ENCODE data around the gene CLDN18.

The CLDN18 gene

DNA sequence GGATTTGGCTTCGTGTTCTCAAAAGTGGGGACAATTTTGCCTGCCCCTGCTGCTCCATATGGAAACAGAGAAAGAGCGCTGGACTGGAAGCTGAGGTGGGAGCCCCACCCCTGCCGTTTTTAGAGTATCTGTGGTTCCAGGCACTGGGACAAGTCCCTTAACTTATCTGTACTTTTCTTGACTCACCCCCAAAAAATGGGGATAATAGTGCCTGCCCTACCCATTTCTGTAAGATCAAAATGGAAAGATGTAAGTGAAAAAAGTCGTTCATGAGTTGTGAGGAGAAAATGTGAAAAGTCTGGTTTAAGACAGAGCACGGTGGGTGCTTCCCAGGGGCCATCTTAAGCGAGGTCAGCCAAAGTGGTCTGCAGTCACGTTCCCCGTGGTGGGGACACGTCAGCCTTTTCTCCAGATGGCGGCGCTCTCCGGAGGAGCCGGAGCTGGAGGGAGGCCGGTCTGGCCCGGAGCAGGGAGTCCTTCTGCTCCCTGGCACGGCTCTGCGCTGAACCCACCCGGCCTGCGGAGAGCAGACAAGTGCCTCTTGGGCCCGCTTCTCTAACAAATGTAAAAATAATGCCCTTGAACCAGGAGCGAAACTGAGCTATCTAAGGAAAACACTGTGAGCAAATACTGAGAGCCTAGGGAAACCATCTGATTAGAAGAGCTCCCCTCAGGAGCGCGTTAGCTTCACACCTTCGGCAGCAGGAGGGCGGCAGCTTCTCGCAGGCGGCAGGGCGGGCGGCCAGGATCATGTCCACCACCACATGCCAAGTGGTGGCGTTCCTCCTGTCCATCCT is at the start of gene CLDN18:
Gene CLDN18, plus strand, starts transcription at position 690 of the 797 bp plus-strand sequence. Its CDS starts 61 bp downstream, at position 751.
- H3K27ac Mint-ChIP-seq (ENCODE audit: low read depth), result no peak within 1 kb of the TSS
- H3K4me3 Mint-ChIP-seq, result no peak within 1 kb of the TSS
- no peak for ATAC-seq (replicated peaks; ENCODE audit: extremely low read depth, poor library complexity, severe bottlenecking)
- peaks cover 11% of the 10 kb centered on the region for H3K27me3 Mint-ChIP-seq
- no peaks in the 10 kb centered on the region for H3K36me3 Mint-ChIP-seq (ENCODE audit: insufficient read depth)
- H3K4me1 Mint-ChIP-seq, result no peaks in the 10 kb centered on the region
- no peak for DNase-seq (ENCODE audit: low spot score in 2 of 2)
- no peaks in the 10 kb centered on the region for H3K9me3 Mint-ChIP-seq

DNA sequence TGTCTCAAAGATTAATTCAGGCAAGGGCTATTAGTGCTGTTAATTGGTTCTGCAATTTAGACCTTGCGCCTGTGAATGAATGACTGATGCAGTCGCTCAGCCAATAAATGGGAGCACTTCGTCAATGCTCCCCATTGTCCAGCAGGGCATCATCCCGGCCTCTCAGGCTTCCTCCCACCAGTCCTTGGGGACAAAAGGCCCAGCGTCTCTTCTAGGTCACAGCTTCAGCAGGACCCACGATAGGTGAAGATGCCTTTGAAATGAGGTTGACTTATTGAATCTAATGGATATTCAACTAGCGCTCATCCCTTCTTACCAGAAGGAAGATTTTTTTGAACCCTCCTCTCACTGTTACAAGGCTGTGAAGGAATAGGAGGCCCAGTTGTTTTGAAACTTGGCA is 47.7 kb upstream of the CLDN18 start:
- Mint-ChIP-seq H3K4me1 (no peaks in the 10 kb centered on the region), H3K4me3 (no peak overlapping the region), H3K27ac (ENCODE audit: low read depth) (no peak overlapping the region), H3K36me3 (ENCODE audit: insufficient read depth) (no peaks in the 10 kb centered on the region), H3K9me3 (no peaks in the 10 kb centered on the region), H3K27me3 (peaks cover 13% of the 10 kb centered on the region)
- DNase-seq (ENCODE audit: low spot score in 2 of 2) (no peak), ATAC-seq (replicated peaks; ENCODE audit: extremely low read depth, poor library complexity, severe bottlenecking) (no peak)

DNA sequence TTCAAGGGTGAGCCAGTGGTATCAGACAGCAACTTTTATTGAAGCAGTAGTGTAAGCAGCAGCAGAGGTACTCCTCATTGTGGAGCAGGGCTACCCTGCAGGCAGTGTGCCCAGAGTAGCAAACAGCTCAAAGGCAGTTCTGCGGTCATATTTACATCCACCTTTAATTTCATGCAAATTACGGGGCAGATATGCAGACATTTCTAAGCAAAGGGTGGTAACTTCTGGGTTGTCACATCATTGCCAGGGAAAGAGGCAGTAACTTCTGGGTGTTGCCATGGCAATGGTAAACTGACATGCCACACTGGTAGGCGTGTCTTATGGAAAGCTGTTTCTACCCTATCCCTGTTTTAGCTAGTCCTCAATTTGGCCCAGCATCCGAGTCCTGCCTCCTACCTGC is 46.5 kb upstream of the CLDN18 start:
- Mint-ChIP-seq H3K4me3 (no peak overlapping the region), H3K9me3 (no peaks in the 10 kb centered on the region), H3K4me1 (no peaks in the 10 kb centered on the region), H3K36me3 (ENCODE audit: insufficient read depth) (no peaks in the 10 kb centered on the region), H3K27me3 (peaks cover under 1% of the 10 kb centered on the region), H3K27ac (ENCODE audit: low read depth) (no peak overlapping the region)
- DNase-seq (ENCODE audit: low spot score in 2 of 2), result no peak
- no peak for ATAC-seq (replicated peaks; ENCODE audit: extremely low read depth, poor library complexity, severe bottlenecking)

DNA sequence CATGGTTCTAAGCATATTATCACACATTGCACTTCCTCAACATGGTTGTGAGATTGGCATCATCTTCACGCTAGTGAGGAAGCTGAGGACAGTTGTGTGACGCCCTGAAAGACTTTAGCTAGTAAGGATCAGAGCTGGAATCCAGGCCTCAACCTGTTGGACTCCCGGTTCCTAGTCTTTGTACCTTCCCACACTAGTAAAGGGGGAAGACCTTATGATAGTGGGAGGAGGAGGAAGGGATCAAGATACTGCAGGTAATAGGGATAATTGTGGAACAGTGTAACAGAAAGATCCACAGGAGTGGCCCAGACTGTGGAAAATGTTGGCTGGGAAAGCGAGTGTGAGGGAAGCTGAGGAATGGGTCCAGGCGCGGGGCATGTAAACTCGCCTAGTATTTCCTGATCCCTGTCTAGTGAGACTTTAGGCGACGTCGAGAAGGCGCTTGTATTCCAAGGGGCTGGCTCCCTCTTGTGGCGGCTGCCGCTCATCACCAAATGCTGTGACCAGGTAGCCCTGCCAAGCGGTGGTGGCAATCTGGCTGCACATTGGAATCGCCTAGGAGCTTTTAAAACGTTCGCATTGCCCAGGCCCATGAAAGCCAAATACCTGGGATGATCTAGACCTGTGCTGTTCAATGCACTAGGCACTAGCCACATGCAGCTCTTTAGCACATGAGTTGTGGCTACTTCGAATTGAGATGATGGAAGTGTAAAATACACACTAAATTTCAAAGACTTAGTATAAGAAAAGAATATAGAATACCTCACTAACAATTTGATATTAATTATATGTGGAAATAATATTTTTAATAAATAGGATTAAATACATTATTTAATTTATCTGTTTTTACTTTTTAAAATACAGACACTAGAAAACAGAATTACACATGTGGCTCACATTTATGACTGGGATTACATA is 38.8 kb upstream of the CLDN18 start:
- Mint-ChIP-seq H3K27ac (ENCODE audit: low read depth) (no peak overlapping the region), H3K4me3 (no peak overlapping the region), H3K4me1 (no peaks in the 10 kb centered on the region), H3K27me3 (no peaks in the 10 kb centered on the region), H3K36me3 (ENCODE audit: insufficient read depth) (no peaks in the 10 kb centered on the region), H3K9me3 (no peaks in the 10 kb centered on the region)
- ATAC-seq (replicated peaks; ENCODE audit: extremely low read depth, poor library complexity, severe bottlenecking) (no peak), DNase-seq (ENCODE audit: low spot score in 2 of 2) (no peak)

DNA sequence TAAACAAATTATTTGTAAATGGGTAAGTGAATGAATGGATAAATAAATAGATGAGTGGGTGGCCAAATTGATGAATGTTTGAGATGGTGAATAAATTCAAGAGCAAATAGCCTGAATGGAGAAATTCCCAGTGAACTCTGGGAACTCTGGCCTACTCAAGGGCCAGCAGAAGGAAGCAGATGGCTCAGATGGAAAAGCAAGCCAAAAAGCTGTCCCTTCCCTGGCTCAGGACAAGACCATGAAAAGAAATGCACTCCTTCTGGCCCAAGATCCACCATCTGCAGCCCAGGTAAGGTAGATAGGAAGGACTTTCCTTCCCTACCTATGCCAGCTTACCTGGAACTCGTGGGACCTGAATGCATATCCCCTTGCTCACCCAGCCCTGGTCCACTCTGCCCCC is 37.6 kb upstream of the CLDN18 start:
- Mint-ChIP-seq H3K4me1 (no peaks in the 10 kb centered on the region), H3K36me3 (ENCODE audit: insufficient read depth) (no peaks in the 10 kb centered on the region), H3K4me3 (no peak overlapping the region), H3K9me3 (no peaks in the 10 kb centered on the region), H3K27ac (ENCODE audit: low read depth) (no peak overlapping the region), H3K27me3 (no peaks in the 10 kb centered on the region)
- no peak for ATAC-seq (replicated peaks; ENCODE audit: extremely low read depth, poor library complexity, severe bottlenecking)
- DNase-seq (ENCODE audit: low spot score in 2 of 2), result no peak

DNA sequence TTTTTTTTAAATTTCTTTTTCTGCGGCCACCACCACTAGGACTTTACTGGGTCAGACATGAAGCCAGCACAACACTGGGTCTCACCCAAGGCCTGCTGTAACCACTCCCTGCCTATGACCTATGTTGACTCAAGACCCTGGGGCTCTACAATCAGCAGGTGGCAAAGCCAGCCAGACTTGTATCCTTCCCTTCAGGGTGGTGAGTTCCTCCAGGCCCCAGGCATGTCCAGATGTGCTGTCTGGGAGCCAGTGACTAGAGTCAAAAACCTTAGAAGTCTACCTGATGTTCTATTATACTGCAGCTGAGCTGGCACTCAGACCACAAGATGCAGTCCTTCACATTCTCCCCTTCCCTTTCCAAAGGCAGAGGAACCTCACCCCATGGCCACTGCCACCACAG is 31.6 kb upstream of the CLDN18 start:
- H3K4me3 Mint-ChIP-seq, result no peak overlapping the region
- H3K9me3 Mint-ChIP-seq, result no peaks in the 10 kb centered on the region
- no peak for ATAC-seq (replicated peaks; ENCODE audit: extremely low read depth, poor library complexity, severe bottlenecking)
- no peaks in the 10 kb centered on the region for H3K4me1 Mint-ChIP-seq
- DNase-seq (ENCODE audit: low spot score in 2 of 2), result no peak
- peaks cover 12% of the 10 kb centered on the region for H3K27me3 Mint-ChIP-seq
- no peaks in the 10 kb centered on the region for H3K36me3 Mint-ChIP-seq (ENCODE audit: insufficient read depth)
- H3K27ac Mint-ChIP-seq (ENCODE audit: low read depth), result no peak overlapping the region

DNA sequence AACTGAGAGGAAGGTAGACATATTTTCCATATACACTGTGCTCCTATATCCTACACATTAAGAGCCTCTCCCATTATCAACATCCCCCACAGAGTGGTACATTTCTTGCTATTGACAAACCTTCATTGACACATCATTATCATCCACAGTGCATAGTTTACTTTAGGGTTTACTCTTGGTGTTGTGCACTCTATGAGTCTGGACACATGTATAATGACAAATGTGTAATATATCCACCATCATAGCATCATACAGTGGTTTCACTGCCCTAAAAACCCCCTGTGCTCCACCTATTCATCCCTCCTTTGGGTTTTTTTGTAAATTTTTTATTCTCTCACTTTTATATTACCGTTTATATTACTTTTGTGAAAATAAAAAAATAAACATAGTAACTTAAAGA is 22.2 kb upstream of the CLDN18 start:
- no peaks in the 10 kb centered on the region for H3K4me1 Mint-ChIP-seq
- H3K9me3 Mint-ChIP-seq, result no peaks in the 10 kb centered on the region
- peaks cover 3% of the 10 kb centered on the region for H3K36me3 Mint-ChIP-seq (ENCODE audit: insufficient read depth)
- ATAC-seq (replicated peaks; ENCODE audit: extremely low read depth, poor library complexity, severe bottlenecking), result no peak
- peaks cover 5% of the 10 kb centered on the region for H3K27me3 Mint-ChIP-seq
- no peak for DNase-seq (ENCODE audit: low spot score in 2 of 2)
- H3K4me3 Mint-ChIP-seq, result no peak overlapping the region
- H3K27ac Mint-ChIP-seq (ENCODE audit: low read depth), result no peak overlapping the region

DNA sequence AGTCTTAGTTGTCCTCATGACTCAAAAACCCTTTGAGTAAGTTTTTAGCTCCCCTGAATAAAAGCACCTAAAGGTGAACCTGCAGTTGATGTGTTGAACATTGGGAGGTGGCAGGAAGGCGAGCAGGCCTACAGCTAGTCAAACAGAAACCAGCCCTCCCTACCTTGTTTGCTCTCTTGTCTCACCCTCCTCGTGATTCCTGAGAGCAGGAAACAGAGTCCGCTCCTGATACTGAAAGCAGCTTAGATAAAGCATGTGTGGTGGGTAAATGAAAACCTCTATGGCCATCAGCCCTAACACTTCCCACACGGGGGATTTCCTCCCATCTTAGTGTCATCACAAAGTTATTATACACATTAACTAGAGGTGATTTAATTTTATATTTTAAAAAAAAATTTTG is 21.8 kb upstream of the CLDN18 start:
- Mint-ChIP-seq H3K27me3 (peaks cover under 1% of the 10 kb centered on the region), H3K4me3 (no peak overlapping the region), H3K9me3 (no peaks in the 10 kb centered on the region), H3K4me1 (no peaks in the 10 kb centered on the region), H3K27ac (ENCODE audit: low read depth) (no peak overlapping the region), H3K36me3 (ENCODE audit: insufficient read depth) (peaks cover 3% of the 10 kb centered on the region)
- DNase-seq (ENCODE audit: low spot score in 2 of 2) (no peak), ATAC-seq (replicated peaks; ENCODE audit: extremely low read depth, poor library complexity, severe bottlenecking) (no peak)

DNA sequence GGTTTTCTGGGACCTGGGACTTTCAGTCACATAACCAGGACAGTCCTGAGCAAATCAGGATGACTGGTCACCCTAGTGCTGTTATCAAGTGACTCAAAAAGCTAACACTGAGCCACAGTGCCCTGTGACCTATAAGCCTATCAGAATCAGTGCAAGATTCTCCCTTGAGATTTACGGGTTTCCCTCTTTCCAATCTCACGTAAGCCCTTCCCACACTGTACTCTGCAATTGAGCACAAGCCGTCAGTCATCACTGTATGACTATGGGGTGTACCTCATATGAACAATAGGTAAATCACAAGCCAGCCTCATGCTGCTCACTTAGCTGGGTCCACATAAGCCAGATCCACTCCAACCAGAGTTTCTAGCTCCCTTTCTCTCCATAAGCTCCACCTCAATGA is 21.0 kb upstream of the CLDN18 start:
- Mint-ChIP-seq H3K27me3 (peaks cover 3% of the 10 kb centered on the region), H3K4me1 (no peaks in the 10 kb centered on the region), H3K27ac (ENCODE audit: low read depth) (no peak overlapping the region), H3K9me3 (peaks cover 3% of the 10 kb centered on the region), H3K4me3 (no peak overlapping the region), H3K36me3 (ENCODE audit: insufficient read depth) (peaks cover under 1% of the 10 kb centered on the region)
- ATAC-seq (replicated peaks; ENCODE audit: extremely low read depth, poor library complexity, severe bottlenecking), result no peak
- no peak for DNase-seq (ENCODE audit: low spot score in 2 of 2)

DNA sequence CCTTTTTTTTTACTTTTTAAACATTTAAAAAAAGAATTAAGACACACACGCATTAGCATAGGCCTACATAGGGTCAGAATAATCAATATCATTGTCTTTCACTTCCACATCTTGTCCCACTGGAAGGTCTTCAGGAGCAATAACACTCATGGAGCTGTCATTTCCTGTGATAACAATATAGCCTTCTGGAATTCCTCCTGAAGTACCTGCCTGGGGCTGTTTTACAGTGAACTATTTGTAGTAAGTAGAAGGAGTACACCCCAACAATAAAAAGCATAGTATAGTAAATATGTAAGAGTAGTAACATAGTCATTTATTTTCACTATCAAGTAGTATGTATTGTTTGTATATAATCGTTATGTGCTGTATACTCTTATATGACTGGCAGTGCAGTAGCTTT is 19.5 kb upstream of the CLDN18 start:
- H3K27me3 Mint-ChIP-seq, result peaks cover 17% of the 10 kb centered on the region
- DNase-seq (ENCODE audit: low spot score in 2 of 2) (no peak), ATAC-seq (replicated peaks; ENCODE audit: extremely low read depth, poor library complexity, severe bottlenecking) (no peak)
- peaks cover 10% of the 10 kb centered on the region for H3K9me3 Mint-ChIP-seq
- no peaks in the 10 kb centered on the region for H3K36me3 Mint-ChIP-seq (ENCODE audit: insufficient read depth)
- H3K27ac Mint-ChIP-seq (ENCODE audit: low read depth), result no peak overlapping the region
- H3K4me1 Mint-ChIP-seq, result no peaks in the 10 kb centered on the region
- no peak overlapping the region for H3K4me3 Mint-ChIP-seq

DNA sequence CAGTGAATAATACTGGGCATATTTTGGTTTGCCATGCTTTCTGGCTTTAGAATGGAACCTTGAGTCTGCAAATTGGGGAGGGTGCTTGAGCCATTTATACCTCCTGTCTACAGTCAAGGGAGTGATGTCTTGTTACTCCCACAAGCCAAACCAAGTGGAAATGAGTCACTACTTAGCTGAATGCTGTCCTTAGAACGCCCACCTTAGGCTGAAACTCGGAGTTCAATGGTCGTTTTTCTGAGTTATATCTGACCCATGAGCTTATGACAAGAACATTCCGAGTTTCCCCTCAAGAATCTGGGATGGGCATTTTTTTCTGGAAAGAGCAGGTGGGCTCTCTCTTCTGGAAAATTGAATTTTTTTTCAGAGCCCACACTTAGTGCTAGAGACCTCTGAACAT is 17.4 kb upstream of the CLDN18 start:
- Mint-ChIP-seq H3K36me3 (ENCODE audit: insufficient read depth) (no peaks in the 10 kb centered on the region), H3K27ac (ENCODE audit: low read depth) (no peak overlapping the region), H3K27me3 (peaks cover 32% of the 10 kb centered on the region), H3K4me3 (no peak overlapping the region), H3K4me1 (no peaks in the 10 kb centered on the region), H3K9me3 (peaks cover 10% of the 10 kb centered on the region)
- DNase-seq (ENCODE audit: low spot score in 2 of 2) (no peak), ATAC-seq (replicated peaks; ENCODE audit: extremely low read depth, poor library complexity, severe bottlenecking) (no peak)

DNA sequence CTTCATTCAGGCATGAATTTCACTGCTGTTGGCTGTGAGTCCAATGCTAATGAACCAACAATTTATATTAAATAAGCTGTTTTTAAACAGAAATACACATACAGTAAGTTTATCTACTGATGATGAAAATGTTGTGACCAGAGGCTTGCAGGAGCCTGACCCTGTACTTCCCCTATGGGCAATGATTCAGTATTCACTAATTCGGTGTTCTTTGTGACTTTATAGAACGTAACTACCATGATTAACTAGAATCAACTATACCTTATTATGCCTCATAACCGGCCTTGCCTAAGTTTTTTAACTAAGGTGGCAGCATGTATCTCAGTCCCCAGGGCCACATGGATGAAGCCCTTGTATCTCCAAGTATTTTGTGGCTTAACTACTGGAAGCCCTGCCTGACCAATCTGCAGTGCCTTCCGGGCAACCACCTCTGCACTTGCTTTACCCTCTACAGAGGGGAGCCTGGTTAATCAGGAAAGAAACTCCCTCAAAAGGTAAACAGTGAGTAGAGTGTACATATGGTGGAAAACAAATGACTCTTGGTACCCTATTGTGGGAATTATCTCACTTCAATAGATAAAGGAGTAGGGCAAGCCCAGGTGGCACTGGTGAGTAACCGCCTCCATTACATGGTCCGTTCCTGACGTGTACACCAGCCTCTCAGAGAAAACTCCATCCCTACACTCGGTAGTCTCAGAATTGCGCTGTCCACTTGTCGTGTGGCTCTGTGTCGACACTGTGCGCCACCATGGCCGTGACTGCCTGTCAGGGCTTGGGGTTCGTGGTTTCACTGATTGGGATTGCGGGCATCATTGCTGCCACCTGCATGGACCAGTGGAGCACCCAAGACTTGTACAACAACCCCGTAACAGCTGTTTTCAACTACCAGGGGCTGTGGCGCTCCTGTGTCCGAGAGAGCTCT is 11.6 kb upstream of the CLDN18 start:
- H3K36me3 Mint-ChIP-seq (ENCODE audit: insufficient read depth), result no peaks in the 10 kb centered on the region
- H3K4me1 Mint-ChIP-seq, result no peaks in the 10 kb centered on the region

More for the DNA sequence above, 11.6 kb upstream of the CLDN18 start:
- H3K27me3 Mint-ChIP-seq, result peaks cover 63% of the 10 kb centered on the region
- DNase-seq (ENCODE audit: low spot score in 2 of 2) (no peak), ATAC-seq (replicated peaks; ENCODE audit: extremely low read depth, poor library complexity, severe bottlenecking) (no peak)
- peaks cover 10% of the 10 kb centered on the region for H3K9me3 Mint-ChIP-seq
- H3K4me3 Mint-ChIP-seq, result no peak overlapping the region
- no peak overlapping the region for H3K27ac Mint-ChIP-seq (ENCODE audit: low read depth)

Data from central memory CD8-positive, alpha-beta T cell (primary cell).